22Rv1 (cell line): ENCODE measurements around the gene NT5C1B.

ENCODE experiments used
- CTCF ChIP-seq: fragments of 450-650 bp; IDR thresholded peaks from 2 replicates; pipeline ENCODE4 v1.5.1; 2017; ENCODE audit warnings: mild to moderate bottlenecking
- ZFX ChIP-seq: fragments of 450-650 bp; IDR thresholded peaks from 2 replicates; pipeline ENCODE4 v1.6.1; 2017; ENCODE audit warnings: antibody characterized with exemption, borderline replicate concordance

DNA sequence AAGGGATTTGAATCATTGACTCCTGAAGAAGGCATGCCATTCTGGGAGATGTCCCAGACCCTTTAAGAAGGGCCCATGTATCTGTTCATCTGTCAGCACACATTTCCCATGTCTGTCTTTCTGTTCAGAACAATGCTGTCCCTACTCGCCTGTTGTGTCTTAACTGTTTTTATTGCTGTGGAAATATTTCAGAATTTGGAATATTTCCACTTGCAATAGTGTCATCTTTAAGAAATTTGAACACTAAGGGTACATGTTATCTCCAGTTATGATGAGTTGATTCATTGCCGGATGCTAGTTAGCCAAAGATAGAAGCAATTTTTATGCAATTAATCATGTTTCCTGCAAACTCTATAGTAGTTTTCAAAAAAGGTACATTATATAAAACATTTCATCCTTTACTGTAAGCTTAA lies 36.9 kb upstream of the NT5C1B start:
- no peak for TF ChIP-seq CTCF
- TF ChIP-seq ZFX, result no peak
